ENCODE results near the gene CYB5B.
"Not testable (repeated sequence)": the region's sequence is repeated elsewhere in the genome, so short reads cannot be mapped to it uniquely, and the experiment has no call there.

- TF ChIP-seq CTCF (conservative IDR thresholded peaks at IDR 0.05 in 1 of 2, IDR thresholded peaks at IDR 0.05 in 1 of 2; ENCODE audit: extremely low read depth in 1 of 2, insufficient read depth in 1 of 2, low read depth in 1 of 2, low read length in 2 of 2); EZH2 (IDR thresholded peaks at IDR 0.05; ENCODE audit: borderline replicate concordance, low read length): not testable (repeated sequence)
These were observed 4.7 kb downstream of the CYB5B start for GRCh38 chr16:69429058-69429640.

Data from mammary epithelial cell (primary cell).